ENCODE measurements around the gene FOSL2.

DNA sequence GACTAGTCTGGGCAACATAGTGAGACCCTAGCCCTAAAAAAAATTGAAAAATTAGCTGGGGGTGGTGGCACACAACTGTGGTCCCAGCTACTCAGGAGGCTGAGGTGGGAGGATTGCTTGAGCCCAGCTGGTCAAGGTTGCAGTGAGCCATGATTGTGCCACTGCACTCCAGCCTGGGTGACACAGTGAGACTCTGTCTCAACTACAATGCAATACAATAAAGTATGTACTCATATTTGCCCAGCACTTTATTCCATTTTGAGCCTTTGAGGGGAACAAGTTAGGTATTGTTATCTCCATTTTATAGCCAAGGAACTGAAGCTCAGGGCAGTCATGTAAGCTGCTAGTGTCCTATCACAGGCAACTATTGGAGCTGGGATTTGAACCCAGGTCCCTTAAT lies 53.9 kb downstream of the FOSL2 start:
- no peak for TF ChIP-seq ZNF384 (IDR thresholded peaks at IDR 0.05)
- TF ChIP-seq SP1 (IDR thresholded peaks at IDR 0.05): no peak
- TF ChIP-seq FOXA1 (IDR thresholded peaks at IDR 0.05): no peak
- TF ChIP-seq FOXM1 (IDR thresholded peaks at IDR 0.05; ENCODE audit: borderline replicate concordance): no peak
